Fibroblast of skin of right biceps (primary cell): ENCODE measurements around the gene OLFM1.
A peak's percentile ranks its signal among the peaks of the same experiment; 100 is the strongest.
"Not testable (repeated sequence)": the region's sequence is repeated elsewhere in the genome, so short reads cannot be mapped to it uniquely, and the experiment has no call there.

Source experiments
- DNase-seq: peaks from one replicate; pipeline ENCODE4 v3.0.0-alpha.2; 2013

Gene OLFM1

GRCh38 chr9:135135929-135136315 is 48.5 kb downstream of the OLFM1 start:
- no peak for DNase-seq

DNA sequence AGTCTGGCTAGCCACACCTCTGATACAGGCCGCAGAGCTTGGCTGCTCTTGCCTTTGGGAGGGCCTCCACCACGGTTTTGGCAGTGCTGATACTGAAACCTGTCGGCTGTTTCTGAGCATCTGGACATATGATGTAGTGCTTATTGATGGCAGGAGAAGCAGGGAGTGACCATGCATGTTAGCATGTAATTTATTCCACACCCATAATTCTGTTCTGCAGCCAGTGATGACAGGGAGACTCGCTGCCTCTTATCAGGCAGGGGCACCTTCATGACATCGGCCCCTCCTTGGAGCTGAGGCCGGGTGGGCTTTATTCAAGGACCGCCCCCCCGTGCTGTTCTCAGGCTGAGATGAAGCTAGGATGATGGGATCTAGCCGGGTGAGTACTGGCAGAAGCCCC is 49.0 kb downstream of the OLFM1 start:
- no peak for DNase-seq

DNA sequence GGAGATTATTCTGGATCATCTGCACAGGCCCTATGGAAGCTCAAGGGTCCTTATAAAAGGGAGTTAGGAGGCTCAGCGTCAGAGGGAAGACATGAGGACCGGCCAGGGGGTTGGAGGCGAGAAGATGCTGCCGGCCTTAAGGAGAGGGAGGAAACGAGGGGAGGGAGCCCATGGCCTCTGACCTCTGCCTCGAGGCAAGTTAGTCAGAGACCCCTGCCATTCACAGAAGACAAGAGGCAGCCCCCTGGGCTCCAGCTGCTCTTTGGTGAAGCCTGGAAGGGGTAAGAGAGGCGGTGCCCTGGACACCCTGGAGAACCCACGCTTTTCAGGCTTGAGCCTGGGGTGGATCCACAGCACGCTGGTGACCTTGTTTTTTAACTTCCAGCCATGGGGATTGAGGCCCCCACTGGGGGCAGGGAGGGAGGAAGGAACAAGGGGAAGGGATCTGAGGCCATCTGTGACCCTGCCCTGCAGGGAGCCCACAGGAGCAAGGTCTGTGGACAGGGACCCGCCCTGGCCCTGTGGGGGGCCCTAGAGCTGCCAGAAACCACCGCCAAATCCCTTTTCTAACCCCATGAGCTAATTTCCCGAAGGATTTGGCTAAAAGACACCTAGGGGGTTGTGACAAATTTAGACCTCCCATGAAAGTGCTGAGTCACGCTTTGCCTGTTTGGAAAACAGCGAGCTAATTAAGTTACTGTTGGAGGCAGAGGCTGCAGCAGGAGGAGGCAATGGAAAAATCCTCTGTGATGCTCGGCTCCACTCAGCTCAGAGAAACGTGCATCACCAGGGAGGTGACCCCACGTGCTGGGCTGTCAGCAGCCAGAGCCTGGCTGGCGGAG is 49.7 kb downstream of the OLFM1 start:
- DNase-seq: peak; percentile 30

DNA sequence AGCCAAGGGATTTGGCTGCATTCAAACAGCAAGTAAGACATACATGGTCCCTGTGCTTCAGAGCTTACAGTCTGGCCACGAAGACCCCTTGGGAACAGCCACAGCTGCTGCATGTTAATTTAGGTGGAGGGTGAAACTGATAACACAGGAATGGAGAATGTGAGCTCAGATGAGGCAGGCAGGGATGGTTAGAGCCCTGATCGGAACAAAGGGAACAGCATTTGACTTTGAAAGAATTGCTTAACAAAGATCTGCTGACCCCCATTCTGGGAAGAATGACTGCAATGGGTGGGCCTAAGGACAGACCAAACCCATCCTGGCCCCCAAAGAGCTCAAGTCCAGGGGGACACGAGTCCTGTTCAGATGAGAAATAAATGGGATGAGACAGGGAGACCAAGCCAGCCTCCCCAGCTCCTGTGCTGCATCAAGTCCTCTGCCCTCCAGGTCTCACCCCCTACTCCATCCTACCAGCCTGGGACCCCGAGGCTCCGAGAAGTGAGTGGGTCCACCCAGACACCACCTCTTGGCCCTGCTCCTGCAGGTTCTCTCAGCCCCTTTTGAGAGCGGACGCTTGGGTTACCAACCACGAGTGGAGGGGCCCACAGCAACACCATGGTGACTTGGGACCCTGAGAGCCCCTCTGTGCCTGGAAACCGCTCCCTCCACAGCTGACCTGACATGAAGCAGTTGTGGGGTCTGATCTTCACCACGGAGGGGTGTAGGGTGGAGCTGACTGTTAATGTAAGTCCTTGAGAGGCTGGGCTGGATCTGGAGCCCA is 50.8 kb downstream of the OLFM1 start:
- no peak for DNase-seq

- DNase-seq: no peak
Measured at GRCh38 chr9:135139366-135139959, 52.0 kb downstream of the OLFM1 start.

GRCh38 chr9:135141183-135141774 is 53.8 kb downstream of the OLFM1 start:
- no peak for DNase-seq

DNA sequence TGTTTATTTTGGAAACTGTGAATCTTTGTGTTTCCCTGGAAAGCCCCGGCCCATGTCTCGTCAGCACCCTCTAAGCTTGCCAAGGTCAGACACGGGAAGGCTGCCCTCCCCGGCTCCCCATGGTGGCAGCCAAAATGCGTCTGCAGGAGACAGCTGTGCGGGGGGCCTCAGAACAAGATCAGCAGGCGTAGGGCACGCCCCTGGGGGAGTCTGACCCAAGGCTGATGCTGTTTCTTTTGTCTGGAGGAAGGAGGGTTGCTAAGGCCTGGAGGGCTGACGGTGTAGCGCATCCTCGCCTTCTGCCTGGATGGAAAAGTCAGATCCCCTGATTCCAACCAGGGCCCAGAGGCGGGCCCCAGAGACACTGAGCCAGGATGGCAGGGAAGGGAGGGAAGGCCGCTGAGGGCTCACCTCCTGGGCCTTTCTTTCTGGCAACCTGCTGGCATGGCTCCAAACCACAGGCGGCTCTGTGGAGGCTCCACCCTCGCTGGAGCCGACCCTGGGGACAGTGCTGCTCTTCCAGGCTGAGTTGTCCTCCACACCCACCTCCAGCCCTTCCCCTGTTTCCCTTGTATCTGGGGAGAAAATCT is 57.2 kb downstream of the OLFM1 start:
- DNase-seq: no peak

DNA sequence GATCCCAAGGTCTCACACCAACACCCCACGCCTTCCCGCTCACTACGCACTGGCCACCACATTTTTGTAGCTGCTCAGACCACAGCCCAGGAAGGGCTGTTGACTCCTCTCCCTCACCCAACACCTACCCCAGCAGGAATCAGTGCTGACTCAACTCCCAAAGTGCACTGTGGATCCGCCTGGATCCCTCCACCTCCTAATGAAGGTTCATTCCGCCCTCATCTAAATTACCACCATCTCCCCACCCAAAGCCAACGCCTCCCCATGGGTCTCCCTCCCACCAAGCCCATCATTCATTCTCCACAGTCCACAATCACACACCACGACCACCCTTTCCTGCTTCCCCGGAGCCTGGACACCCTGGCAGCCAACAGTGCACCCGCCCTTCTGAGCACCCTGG is 57.8 kb downstream of the OLFM1 start:
- no peak for DNase-seq

DNA sequence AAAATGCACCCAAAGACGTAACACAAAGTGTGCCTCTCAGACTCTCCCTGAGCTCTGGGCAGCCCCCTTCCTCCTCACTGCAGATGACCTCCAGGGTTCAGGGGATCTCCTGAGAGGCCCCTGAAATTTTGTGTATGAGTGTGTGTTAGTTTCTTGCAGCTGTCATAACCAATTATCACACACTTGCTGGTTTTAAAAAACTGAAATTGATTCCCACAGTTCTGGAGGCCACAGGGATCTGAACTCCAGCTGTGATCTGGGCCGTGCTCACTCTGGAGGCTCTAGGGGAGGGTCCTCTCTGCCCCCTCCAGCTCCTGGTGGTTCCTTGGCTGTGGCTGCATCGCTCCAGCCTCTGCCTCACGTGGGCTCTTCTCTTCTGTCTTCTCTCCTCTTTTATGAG is 58.8 kb downstream of the OLFM1 start:
- DNase-seq: no peak

DNA sequence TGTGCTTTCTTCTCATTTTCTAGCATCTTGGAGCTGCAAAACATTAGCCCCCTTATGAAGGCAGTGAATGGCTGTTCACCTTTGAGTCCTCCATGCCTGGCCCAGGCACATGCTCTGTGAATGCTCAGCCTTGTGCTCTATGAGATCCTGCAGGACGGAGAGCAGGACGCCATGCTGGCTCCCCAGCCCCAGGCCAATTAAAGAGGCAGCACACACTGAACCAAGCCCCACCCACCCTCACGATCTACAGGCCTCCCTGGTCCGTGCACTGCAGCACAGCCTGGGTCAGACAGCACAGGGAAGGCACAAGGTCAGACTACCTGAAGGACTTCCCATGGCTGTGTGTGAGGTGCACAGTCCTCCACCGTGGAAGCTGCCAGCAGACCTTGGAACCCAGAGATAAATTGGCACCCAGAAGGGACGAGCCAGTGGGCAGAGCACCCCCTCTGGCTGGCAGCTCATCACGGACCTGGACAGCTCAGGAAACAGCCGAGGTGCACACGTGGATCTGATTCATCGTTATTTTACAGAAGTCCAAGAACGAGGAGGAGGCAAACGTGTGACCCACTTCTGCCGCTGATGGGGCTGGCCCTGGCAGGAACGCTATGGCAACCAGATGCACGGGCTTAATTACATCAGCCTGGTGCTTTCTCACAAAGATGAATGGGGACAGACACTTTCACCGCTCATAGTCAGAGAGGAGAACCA is 59.5 kb downstream of the OLFM1 start:
- DNase-seq: no peak

DNA sequence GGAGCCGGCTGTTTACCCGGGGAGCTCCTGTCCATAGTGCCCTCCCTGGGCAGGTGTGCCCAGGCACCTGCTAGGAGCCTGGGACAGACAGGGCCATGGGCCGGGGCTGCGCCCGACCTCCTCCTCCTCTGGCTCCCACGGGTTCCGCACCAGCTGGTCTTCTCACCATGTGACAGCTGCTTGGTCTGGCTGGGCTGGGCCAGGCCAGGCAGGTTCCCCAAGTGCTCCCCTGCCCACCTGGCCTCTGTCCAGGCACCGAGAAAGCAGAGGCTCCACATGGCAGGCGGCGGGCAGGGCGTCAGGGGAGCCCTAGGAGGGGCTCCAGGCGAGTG is 60.0 kb downstream of the OLFM1 start:
- DNase-seq: no peak

- DNase-seq: no peak
Measured at GRCh38 chr9:135147938-135148337, 60.5 kb downstream of the OLFM1 start.

GRCh38 chr9:135148386-135148785 is 60.9 kb downstream of the OLFM1 start:
- DNase-seq: no peak

DNA sequence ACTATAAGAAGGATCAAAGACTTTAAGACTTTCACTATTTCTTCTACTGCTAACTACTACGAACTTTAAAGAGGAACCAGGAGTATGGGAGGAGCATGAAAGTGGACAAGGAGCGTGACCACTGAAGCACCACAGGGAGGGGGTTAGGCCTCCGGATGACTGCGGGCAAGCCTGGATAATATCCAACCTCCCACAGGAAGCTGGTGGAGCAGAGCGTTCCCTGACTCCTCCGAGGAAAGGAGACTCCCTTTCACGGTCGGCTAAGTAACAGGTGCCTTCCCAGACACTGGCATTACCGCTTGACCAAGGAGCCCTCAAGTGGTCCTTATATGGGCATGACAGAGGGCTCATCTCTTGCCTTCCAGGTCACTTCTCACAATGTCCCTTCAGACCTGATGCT is 62.4 kb downstream of the OLFM1 start:
- not testable (repeated sequence) for DNase-seq

GRCh38 chr9:135150981-135151380 is 63.5 kb downstream of the OLFM1 start:
- no peak for DNase-seq

- no peak for DNase-seq
Measured at GRCh38 chr9:135151757-135152613, 64.5 kb downstream of the OLFM1 start.

- no peak for DNase-seq
Measured at GRCh38 chr9:135152614-135153334, 65.3 kb downstream of the OLFM1 start.

GRCh38 chr9:135154050-135154615 is 66.7 kb downstream of the OLFM1 start:
- no peak for DNase-seq

DNA sequence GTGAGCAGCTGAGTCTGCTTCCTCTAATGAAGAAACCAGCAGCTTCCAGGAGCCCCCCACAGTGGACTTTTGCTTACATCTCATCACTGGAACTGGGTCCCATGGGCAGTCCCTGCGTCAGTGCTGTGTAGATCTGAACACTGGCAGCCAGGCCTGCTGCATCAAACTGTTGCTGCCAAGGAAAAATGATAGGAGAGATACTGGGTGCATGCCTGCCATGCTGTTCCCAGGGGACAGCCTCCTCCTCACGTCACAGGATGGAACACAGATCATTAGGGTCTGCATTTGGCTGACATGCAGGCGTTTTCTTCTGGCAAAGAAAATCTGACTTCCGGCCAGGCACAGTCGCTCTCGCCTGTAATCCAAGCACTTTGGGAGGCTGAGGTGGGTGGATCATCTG is 67.9 kb downstream of the OLFM1 start:
- no peak for DNase-seq
